ENCODE results near the gene EPB41L2. TPM values are rescaled to one million over a fixed set of nuclear protein-coding genes. Genes with fewer than 3 reads are reported as not detected.

EPB41L2 gene
- total and polyA plus RNA-seq, 10 donors: 19.3 to 210 (median 123) TPM

DNA sequence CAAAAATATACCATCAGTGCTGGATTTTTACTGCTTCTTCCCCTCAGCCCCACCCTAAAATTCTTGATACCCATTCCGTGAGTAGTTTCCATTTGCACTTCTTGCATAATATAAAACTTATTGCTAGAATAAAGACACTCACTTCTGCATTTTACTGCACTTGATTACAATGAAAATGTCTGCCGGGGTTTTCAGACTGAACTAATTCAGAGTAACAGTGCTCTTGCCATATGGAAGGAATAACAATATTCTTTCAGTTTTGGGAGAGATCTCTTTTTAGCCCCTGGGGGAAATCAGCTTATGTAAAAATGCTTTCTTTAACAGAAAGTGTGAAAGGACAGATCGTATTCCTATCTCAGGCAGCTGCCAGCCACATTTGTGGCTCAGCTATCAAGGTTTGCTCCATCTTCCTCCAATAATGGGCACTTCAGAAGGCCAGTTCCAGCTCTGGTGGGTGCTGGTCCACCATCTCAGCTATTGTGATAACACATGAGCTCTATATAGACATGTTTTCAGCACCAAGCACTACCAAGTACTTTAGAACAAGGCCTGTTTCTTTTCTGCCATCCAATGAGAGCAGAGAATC lies 226.9 kb downstream of the EPB41L2 start:
- DNase-seq: no peak
- no peaks in the 10 kb centered on the region for H3K9me3 ChIP-seq
- WGBS, 5 donors: 70 to 89% (median 71%) methylated on average over 3 of the region's 3 CpGs
- H3K4me1 ChIP-seq: no peaks in the 10 kb centered on the region
- H3K4me3 ChIP-seq: no peak overlapping the region
- H3K27ac ChIP-seq: no peak overlapping the region
- H3K27me3 ChIP-seq (replicated peaks in 1 of 7): no peaks in the 10 kb centered on the region
- intact Hi-C loops (cut with DNase I; ENCODE audit: low total_unique reads): no loop called here
- TF ChIP-seq, protein P1, sequence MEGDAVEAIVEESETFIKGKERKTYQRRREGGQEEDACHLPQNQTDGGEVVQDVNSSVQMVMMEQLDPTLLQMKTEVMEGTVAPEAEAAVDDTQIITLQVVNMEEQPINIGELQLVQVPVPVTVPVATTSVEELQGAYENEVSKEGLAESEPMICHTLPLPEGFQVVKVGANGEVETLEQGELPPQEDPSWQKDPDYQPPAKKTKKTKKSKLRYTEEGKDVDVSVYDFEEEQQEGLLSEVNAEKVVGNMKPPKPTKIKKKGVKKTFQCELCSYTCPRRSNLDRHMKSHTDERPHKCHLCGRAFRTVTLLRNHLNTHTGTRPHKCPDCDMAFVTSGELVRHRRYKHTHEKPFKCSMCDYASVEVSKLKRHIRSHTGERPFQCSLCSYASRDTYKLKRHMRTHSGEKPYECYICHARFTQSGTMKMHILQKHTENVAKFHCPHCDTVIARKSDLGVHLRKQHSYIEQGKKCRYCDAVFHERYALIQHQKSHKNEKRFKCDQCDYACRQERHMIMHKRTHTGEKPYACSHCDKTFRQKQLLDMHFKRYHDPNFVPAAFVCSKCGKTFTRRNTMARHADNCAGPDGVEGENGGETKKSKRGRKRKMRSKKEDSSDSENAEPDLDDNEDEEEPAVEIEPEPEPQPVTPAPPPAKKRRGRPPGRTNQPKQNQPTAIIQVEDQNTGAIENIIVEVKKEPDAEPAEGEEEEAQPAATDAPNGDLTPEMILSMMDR (IDR thresholded peaks at IDR 0.05 in 8 of 11, conservative IDR thresholded peaks at IDR 0.05 in 3 of 11): no peak
- TF ChIP-seq POLR2A (IDR thresholded peaks at IDR 0.05) (no peak), POLR2AphosphoS5 (IDR thresholded peaks at IDR 0.05) (no peak)
- H3K36me3 ChIP-seq: peaks cover 0 to 24% (median 2%) of the 10 kb centered on the region in 6 donors

DNA sequence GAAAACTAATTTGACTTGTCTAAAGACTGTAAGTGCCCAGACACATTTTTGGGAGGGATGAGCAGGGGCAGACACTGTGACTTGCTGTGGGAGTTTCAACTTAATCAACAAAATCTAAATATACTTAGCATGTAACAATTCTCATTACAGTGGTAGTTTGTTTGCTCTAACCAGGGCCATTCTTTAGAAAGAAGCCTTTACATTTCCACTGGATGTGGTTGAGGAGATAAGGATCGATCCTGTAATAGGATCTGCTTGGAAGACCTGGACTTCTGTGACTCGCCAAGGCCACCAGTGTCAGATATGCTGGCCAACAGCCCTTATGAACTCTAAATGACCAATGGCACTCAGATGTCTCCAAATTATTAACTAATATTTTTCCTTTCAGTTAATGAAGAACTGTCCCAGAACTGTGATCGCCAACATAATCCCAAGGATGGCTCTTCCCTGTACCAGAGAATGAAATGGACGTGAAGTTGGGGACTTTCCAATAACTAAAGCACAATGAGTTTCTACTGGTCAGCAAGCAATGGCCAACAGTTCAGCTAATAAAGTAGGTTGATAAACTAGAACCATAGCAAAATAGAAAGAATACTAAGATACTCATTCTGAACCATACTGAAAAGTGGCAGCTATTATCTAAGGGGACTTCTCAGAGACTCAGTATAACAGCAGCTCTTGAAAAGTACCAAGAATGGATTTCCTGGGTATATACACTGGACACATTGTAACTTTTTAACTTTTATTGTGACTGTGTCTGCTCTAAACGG lies 228.4 kb downstream of the EPB41L2 start:
- TF ChIP-seq POLR2A (IDR thresholded peaks at IDR 0.05) (no peak), POLR2AphosphoS5 (IDR thresholded peaks at IDR 0.05) (no peak)
- TF ChIP-seq, protein P1 (IDR thresholded peaks at IDR 0.05 in 8 of 11, conservative IDR thresholded peaks at IDR 0.05 in 3 of 11): no peak
- Histone ChIP-seq H3K27me3 (replicated peaks in 1 of 7) (no peaks in the 10 kb centered on the region), H3K36me3 (peaks cover 0 to 16% (median 2%) of the 10 kb centered on the region in 6 donors), H3K4me3 (no peak overlapping the region), H3K27ac (no peak overlapping the region), H3K9me3 (no peaks in the 10 kb centered on the region), H3K4me1 (no peaks in the 10 kb centered on the region)
- 90 to 95% (median 92%) methylated on average over 5 of the region's 5 CpGs for WGBS, 5 donors
- intact Hi-C loops (cut with DNase I; ENCODE audit: low total_unique reads): no loop called here
- DNase-seq: no peak

DNA sequence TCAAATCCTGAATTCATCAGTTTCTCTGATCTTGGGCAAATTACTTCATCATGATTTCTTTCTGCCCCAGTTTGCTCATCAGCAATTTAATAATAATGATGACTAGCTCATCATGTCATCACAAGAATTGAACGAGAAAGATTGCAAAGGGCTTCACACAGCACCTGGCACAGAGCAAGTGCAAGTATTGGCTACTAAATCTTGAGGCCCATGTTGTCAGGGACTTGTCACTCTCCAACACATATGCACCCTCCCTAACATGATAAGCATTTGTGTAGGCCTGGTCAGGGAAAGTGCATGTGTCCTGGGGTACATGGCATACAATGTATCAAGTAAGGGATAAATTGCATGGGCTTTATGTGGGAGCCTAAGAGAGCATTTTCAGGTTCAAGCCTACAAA lies 229.5 kb downstream of the EPB41L2 start:
- intact Hi-C loops (cut with DNase I; ENCODE audit: low total_unique reads): no loop called here
- Histone ChIP-seq H3K27ac (no peak overlapping the region), H3K36me3 (peaks cover 0 to 6% (median under 1%) of the 10 kb centered on the region in 6 donors), H3K9me3 (no peaks in the 10 kb centered on the region), H3K4me1 (no peaks in the 10 kb centered on the region), H3K27me3 (replicated peaks in 1 of 7) (no peaks in the 10 kb centered on the region), H3K4me3 (no peak overlapping the region)
- no peak for DNase-seq
- TF ChIP-seq POLR2A (IDR thresholded peaks at IDR 0.05) (no peak), POLR2AphosphoS5 (IDR thresholded peaks at IDR 0.05) (no peak)
- TF ChIP-seq, protein P1 (IDR thresholded peaks at IDR 0.05 in 8 of 11, conservative IDR thresholded peaks at IDR 0.05 in 3 of 11): no peak
- WGBS, 5 donors: 41 to 100% (median 83%) methylated on average over 1 of the region's 1 CpG

DNA sequence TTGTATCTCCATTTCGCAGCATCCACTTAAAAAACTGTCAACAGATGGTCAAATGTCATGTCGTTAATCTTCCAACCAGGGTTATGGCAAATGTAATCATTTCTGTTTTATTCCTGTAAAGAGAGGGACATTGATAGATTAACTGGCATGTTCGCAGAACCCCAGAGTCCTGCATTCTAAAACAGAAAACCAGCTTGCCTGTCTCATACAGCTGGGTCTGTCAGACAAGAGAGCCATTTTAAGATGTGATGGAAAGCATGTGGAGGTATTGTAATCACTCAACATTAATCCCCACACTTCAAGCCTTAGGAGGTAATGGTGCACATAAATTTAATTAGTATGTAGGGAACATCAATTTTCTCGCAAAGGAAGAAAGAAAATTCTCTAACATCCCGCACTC lies 231.4 kb downstream of the EPB41L2 start:
- DNase-seq: no peak
- intact Hi-C loops (cut with DNase I; ENCODE audit: low total_unique reads): no loop called here
- no peaks in the 10 kb centered on the region for H3K4me1 ChIP-seq
- TF ChIP-seq POLR2A (IDR thresholded peaks at IDR 0.05) (no peak), POLR2AphosphoS5 (IDR thresholded peaks at IDR 0.05) (no peak)
- TF ChIP-seq, protein P1 (IDR thresholded peaks at IDR 0.05 in 8 of 11, conservative IDR thresholded peaks at IDR 0.05 in 3 of 11): no peak
- H3K36me3 ChIP-seq: no peaks in the 10 kb centered on the region
- WGBS, 5 donors: 79 to 92% (median 86%) methylated on average over 5 of the region's 5 CpGs
- no peak overlapping the region for H3K4me3 ChIP-seq
- H3K27me3 ChIP-seq (replicated peaks in 1 of 7): no peaks in the 10 kb centered on the region
- H3K27ac ChIP-seq: no peak overlapping the region
- H3K9me3 ChIP-seq: no peaks in the 10 kb centered on the region

Data from spleen (tissue), 11 donors.